Nephron progenitor cell (in vitro differentiated cells): ENCODE results near the gene USP49.
"Not testable (repeated sequence)": the region's sequence is repeated elsewhere in the genome, so short reads cannot be mapped to it uniquely, and the experiment has no call there.

Experiments
- DNase-seq: peaks from one replicate; pipeline ENCODE4 v3.0.0; 2021
- H3K27ac Mint-ChIP-seq: 2 replicates; pipeline ENCODE4 v1.8.0; 2021; ENCODE audit warnings: mild to moderate bottlenecking, moderate library complexity, mixed read lengths
- H3K27me3 Mint-ChIP-seq: 2 replicates; pipeline ENCODE4 v1.8.0; 2021; ENCODE audit warnings: mild to moderate bottlenecking, low read depth, mixed read lengths; ENCODE audit not compliant: poor library complexity
- H3K36me3 Mint-ChIP-seq: 2 replicates; pipeline ENCODE4 v1.8.0; 2021; ENCODE audit warnings: low read depth, mixed read lengths
- H3K4me1 Mint-ChIP-seq: 2 replicates; pipeline ENCODE4 v1.8.0; 2021; ENCODE audit warnings: mixed read lengths
- H3K4me3 Mint-ChIP-seq: 2 replicates; pipeline ENCODE4 v1.8.0; 2021; ENCODE audit warnings: mild to moderate bottlenecking, moderate library complexity, mixed read lengths
- H3K9me3 Mint-ChIP-seq: 2 replicates; pipeline ENCODE4 v1.8.0; 2021; ENCODE audit warnings: mild to moderate bottlenecking, moderate library complexity, mixed read lengths
- CTCF ChIP-seq: fragments of 200-600 bp; sonication (generic); IDR thresholded peaks from 2 replicates; pipeline ENCODE4 v1.5.0; 2021; ENCODE audit warnings: antibody characterized with exemption

USP49 gene

GRCh38 chr6:41821266-41821665, 73.9 kb downstream of the USP49 start:
- peak overlapping the region; percentile 42 for H3K27ac Mint-ChIP-seq
- DNase-seq = no peak
- TF ChIP-seq CTCF = no peak
- H3K4me1 Mint-ChIP-seq = peaks cover 15% of the 10 kb centered on the region
- H3K4me3 Mint-ChIP-seq = no peak overlapping the region
- H3K36me3 Mint-ChIP-seq = peaks cover 15% of the 10 kb centered on the region
- no peaks in the 10 kb centered on the region for H3K9me3 Mint-ChIP-seq
- H3K27me3 Mint-ChIP-seq = no peaks in the 10 kb centered on the region

GRCh38 chr6:41818271-41819054, 76.7 kb downstream of the USP49 start:
- peak overlapping the region; percentile 66 for H3K27ac Mint-ChIP-seq
- H3K4me1 Mint-ChIP-seq = peaks cover 10% of the 10 kb centered on the region

GRCh38 chr6:41815587-41815986, 79.6 kb downstream of the USP49 start:
- DNase-seq = no peak
- Mint-ChIP-seq H3K4me3 (no peak overlapping the region), H3K4me1 (no peaks in the 10 kb centered on the region), H3K9me3 (no peaks in the 10 kb centered on the region), H3K36me3 (peaks cover 6% of the 10 kb centered on the region), H3K27me3 (no peaks in the 10 kb centered on the region), H3K27ac (no peak overlapping the region)
- no peak for TF ChIP-seq CTCF

More at GRCh38 chr6:41818271-41819054, 76.7 kb downstream of the USP49 start:
- H3K36me3 Mint-ChIP-seq = peaks cover 20% of the 10 kb centered on the region
- H3K4me3 Mint-ChIP-seq = no peak overlapping the region
- H3K9me3 Mint-ChIP-seq = no peaks in the 10 kb centered on the region
- no peak for TF ChIP-seq CTCF
- no peaks in the 10 kb centered on the region for H3K27me3 Mint-ChIP-seq
- no peak for DNase-seq

GRCh38 chr6:41814629-41815028, 80.5 kb downstream of the USP49 start:
- H3K27me3 Mint-ChIP-seq = no peaks in the 10 kb centered on the region
- H3K27ac Mint-ChIP-seq = no peak overlapping the region
- no peaks in the 10 kb centered on the region for H3K9me3 Mint-ChIP-seq
- no peak for TF ChIP-seq CTCF
- no peak for DNase-seq
- no peaks in the 10 kb centered on the region for H3K4me1 Mint-ChIP-seq
- peaks cover 6% of the 10 kb centered on the region for H3K36me3 Mint-ChIP-seq
- H3K4me3 Mint-ChIP-seq = no peak overlapping the region

GRCh38 chr6:41813956-41814355, 81.2 kb downstream of the USP49 start:
- no peak for TF ChIP-seq CTCF
- DNase-seq = no peak
- Mint-ChIP-seq H3K4me3 (no peak overlapping the region), H3K36me3 (peaks cover 6% of the 10 kb centered on the region), H3K4me1 (no peaks in the 10 kb centered on the region), H3K27me3 (no peaks in the 10 kb centered on the region), H3K27ac (no peak overlapping the region), H3K9me3 (no peaks in the 10 kb centered on the region)

GRCh38 chr6:41813469-41813868, 81.7 kb downstream of the USP49 start:
- no peak for TF ChIP-seq CTCF
- Mint-ChIP-seq H3K36me3 (peaks cover 6% of the 10 kb centered on the region), H3K9me3 (no peaks in the 10 kb centered on the region)

GRCh38 chr6:41811946-41812345, 83.2 kb downstream of the USP49 start:
- not testable (repeated sequence) for H3K27me3 Mint-ChIP-seq, H3K9me3 Mint-ChIP-seq, H3K4me3 Mint-ChIP-seq, H3K4me1 Mint-ChIP-seq, H3K27ac Mint-ChIP-seq, H3K36me3 Mint-ChIP-seq, DNase-seq

More at GRCh38 chr6:41813469-41813868, 81.7 kb downstream of the USP49 start:
- DNase-seq = no peak
- H3K4me1 Mint-ChIP-seq = no peaks in the 10 kb centered on the region
- no peaks in the 10 kb centered on the region for H3K27me3 Mint-ChIP-seq
- no peak overlapping the region for H3K4me3 Mint-ChIP-seq
- H3K27ac Mint-ChIP-seq = peak overlapping the region; percentile 66
